ENCODE measurements around the gene RUSC1. TPM values are rescaled to one million over a fixed set of nuclear protein-coding genes. Genes with fewer than 3 reads are reported as not detected.

Gene RUSC1
- total RNA-seq, 1 experiment from 2014 or later, result 48.4 TPM

- H3K9me3 Mint-ChIP-seq (ENCODE audit: low read depth, unreplicated experiment), result no peaks in the 10 kb centered on the region
- TF ChIP-seq CTCF (IDR thresholded peaks at IDR 0.05; ENCODE audit: unreplicated experiment), result no peak
- CTCF ChIA-PET, result interaction anchor here (1.9 kb wide), 1 partner anchor 19 kb away, joined by 8 read pairs; no protein-coding TSS in a partner anchor
- no peak overlapping the region for H3K27ac Mint-ChIP-seq (ENCODE audit: unreplicated experiment)
- no peak for DNase-seq
- intact Hi-C loops (cut with micrococcal nuclease; ENCODE audit: unreplicated experiment), result no loop called here
- no peaks in the 10 kb centered on the region for H3K27me3 Mint-ChIP-seq (ENCODE audit: unreplicated experiment)
- H3K4me1 Mint-ChIP-seq (ENCODE audit: low read depth, unreplicated experiment), result peaks cover 29% of the 10 kb centered on the region
- no TSS peak for BruUV-seq (replicated peaks)
- H3K36me3 Mint-ChIP-seq (ENCODE audit: insufficient read depth, unreplicated experiment), result peaks cover 17% of the 10 kb centered on the region
- H3K4me3 Mint-ChIP-seq (ENCODE audit: low read depth, unreplicated experiment), result no peak overlapping the region
Observed at GRCh38 chr1:155304558-155305063, 16.1 kb upstream of the RUSC1 start.

DNA sequence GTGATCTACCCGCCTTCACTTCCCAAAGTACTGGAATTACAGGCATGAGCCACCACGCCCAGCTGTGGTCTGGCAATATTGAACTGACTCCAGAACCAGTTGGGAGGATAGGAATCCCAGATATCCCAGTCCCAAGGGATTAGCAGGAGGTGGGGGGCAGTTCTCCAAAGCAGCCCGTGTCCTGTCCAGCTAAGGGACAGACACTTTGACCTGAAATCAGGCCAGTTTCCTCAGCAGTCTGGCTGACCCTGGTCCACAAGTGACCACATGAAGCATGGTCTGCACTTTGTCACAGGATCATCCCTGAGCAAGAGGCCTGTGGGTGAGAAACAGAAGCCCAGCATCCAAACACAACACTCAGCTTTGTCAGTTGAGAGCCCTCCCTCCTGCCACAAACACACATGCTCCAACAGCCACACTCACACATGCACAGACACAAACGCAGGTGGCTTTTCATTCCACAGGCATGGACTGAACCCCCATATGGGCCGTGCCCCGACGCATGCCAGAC is 14.8 kb upstream of the RUSC1 start:
- TF ChIP-seq CTCF (IDR thresholded peaks at IDR 0.05; ENCODE audit: unreplicated experiment), result no peak
- DNase-seq, result no peak
- H3K4me1 Mint-ChIP-seq (ENCODE audit: low read depth, unreplicated experiment), result peaks cover 38% of the 10 kb centered on the region
- no peak overlapping the region for H3K4me3 Mint-ChIP-seq (ENCODE audit: low read depth, unreplicated experiment)
- H3K36me3 Mint-ChIP-seq (ENCODE audit: insufficient read depth, unreplicated experiment), result peaks cover 30% of the 10 kb centered on the region
- no TSS peak for BruUV-seq (replicated peaks)
- no peaks in the 10 kb centered on the region for H3K27me3 Mint-ChIP-seq (ENCODE audit: unreplicated experiment)
- intact Hi-C loops (cut with micrococcal nuclease; ENCODE audit: unreplicated experiment), result no loop called here
- H3K9me3 Mint-ChIP-seq (ENCODE audit: low read depth, unreplicated experiment), result no peaks in the 10 kb centered on the region
- peak overlapping the region; percentile 81 for H3K27ac Mint-ChIP-seq (ENCODE audit: unreplicated experiment)
- CTCF ChIA-PET, result interaction anchor here (1.5 to 1.9 kb wide), 2 partner anchors 18 to 27 kb away, joined by 5 to 8 read pairs; no protein-coding TSS in a partner anchor

GRCh38 chr1:155307247-155307740 is 13.4 kb upstream of the RUSC1 start:
- no peaks in the 10 kb centered on the region for H3K27me3 Mint-ChIP-seq (ENCODE audit: unreplicated experiment)
- no peak for TF ChIP-seq CTCF (IDR thresholded peaks at IDR 0.05; ENCODE audit: unreplicated experiment)
- H3K27ac Mint-ChIP-seq (ENCODE audit: unreplicated experiment), result peak overlapping the region; percentile 97
- CTCF ChIA-PET, result interaction anchor here (0.7 to 1.9 kb wide), 3 partner anchors 29 to 57 kb away, joined by 3 to 18 read pairs (median 10); partner anchors contain the start of gene CLK2
- intact Hi-C loops (cut with micrococcal nuclease; ENCODE audit: unreplicated experiment), result no loop called here
- no peaks in the 10 kb centered on the region for H3K9me3 Mint-ChIP-seq (ENCODE audit: low read depth, unreplicated experiment)
- peaks cover 43% of the 10 kb centered on the region for H3K36me3 Mint-ChIP-seq (ENCODE audit: insufficient read depth, unreplicated experiment)
- DNase-seq, result no peak
- BruUV-seq (replicated peaks), result no TSS peak
- no peak overlapping the region for H3K4me3 Mint-ChIP-seq (ENCODE audit: low read depth, unreplicated experiment)
- H3K4me1 Mint-ChIP-seq (ENCODE audit: low read depth, unreplicated experiment), result peaks cover 52% of the 10 kb centered on the region

- Mint-ChIP-seq H3K36me3 (ENCODE audit: insufficient read depth, unreplicated experiment) (peaks cover 58% of the 10 kb centered on the region), H3K27ac (ENCODE audit: unreplicated experiment) (peak within 1 kb of the TSS; percentile 97), H3K4me1 (ENCODE audit: low read depth, unreplicated experiment) (peaks cover 60% of the 10 kb centered on the region), H3K9me3 (ENCODE audit: low read depth, unreplicated experiment) (no peaks in the 10 kb centered on the region), H3K27me3 (ENCODE audit: unreplicated experiment) (no peaks in the 10 kb centered on the region), H3K4me3 (ENCODE audit: low read depth, unreplicated experiment) (peak within 1 kb of the TSS; percentile 90)
- CTCF ChIA-PET, result interaction anchor here (0.7 to 1.9 kb wide), 4 partner anchors 15 to 58 kb away, joined by 3 to 18 read pairs (median 10); partner anchors contain the start of gene CLK2
- peak; percentile 98 for DNase-seq
- BruUV-seq (replicated peaks), result TSS peak; percentile 94
- intact Hi-C loops (cut with micrococcal nuclease; ENCODE audit: unreplicated experiment), result loop anchor here (1.0 kb wide), 1 partner anchor 15 kb away; no protein-coding TSS in a partner anchor
- TF ChIP-seq CTCF (IDR thresholded peaks at IDR 0.05; ENCODE audit: unreplicated experiment), result no peak
Observed at GRCh38 chr1:155308493-155309422, 11.9 kb upstream of the RUSC1 start, which contains the start of gene FDPS. Gene FDPS (plus strand): TSS chr1:155308866. CDS start chr1:155309790, 924 bp downstream.

All from Calu3 (cell line).